Parathyroid adenoma (tissue), 2 donors: ENCODE results near the gene NNAT.

Experiments
- H2AFZ ChIP-seq: fragments of 300-600 bp; sonication (generic); one replicate; pipeline ENCODE4 v1.7.0; 2017; ENCODE audit warnings: antibody characterized with exemption, mild to moderate bottlenecking
- H3K27ac ChIP-seq: fragments of 300-600 bp; sonication (generic); one replicate; pipeline ENCODE4 v1.7.0; 2017
- H3K27me3 ChIP-seq: fragments of 300-600 bp; sonication (generic); one replicate; pipeline ENCODE4 v1.7.0; 2017; ENCODE audit warnings: low read length; ENCODE audit not compliant: control insufficient read depth, insufficient read depth
- H3K36me3 ChIP-seq: fragments of 300-600 bp; sonication (generic); one replicate; pipeline ENCODE4 v1.7.0; 2017; ENCODE audit warnings: low read length; ENCODE audit not compliant: control insufficient read depth, insufficient read depth
- H3K4me1 ChIP-seq: fragments of 300-600 bp; sonication (generic); one replicate; pipeline ENCODE4 v1.7.0; 2017; ENCODE audit warnings: control low read depth
- H3K4me2 ChIP-seq: fragments of 300-600 bp; sonication (generic); one replicate; pipeline ENCODE4 v1.7.0; 2017; ENCODE audit warnings: low read length
- H3K4me3 ChIP-seq: fragments of 300-600 bp; sonication (generic); one replicate; pipeline ENCODE4 v1.7.0; 2017; ENCODE audit warnings: low read depth, low read length
- H3K79me2 ChIP-seq: fragments of 300-600 bp; sonication (generic); one replicate; pipeline ENCODE4 v1.7.0; 2017; ENCODE audit warnings: control low read depth
- H3K9ac ChIP-seq: fragments of 300-600 bp; sonication (generic); one replicate; pipeline ENCODE4 v1.7.0; 2017; ENCODE audit warnings: mild to moderate bottlenecking
- H3K9me3 ChIP-seq: fragments of 300-600 bp; sonication (generic); one replicate; pipeline ENCODE4 v1.7.0; 2017; ENCODE audit warnings: low read length; ENCODE audit not compliant: control insufficient read depth
- TF ChIP-seq, protein P1 (sequence below): fragments of 300-600 bp; sonication (generic); IDR thresholded peaks from one replicate; pipeline ENCODE4 v1.7.0; 2017; ENCODE audit warnings: antibody characterized with exemption, mild to moderate bottlenecking
- donor health status: primary hyperparathyroidism.

NNAT gene

DNA sequence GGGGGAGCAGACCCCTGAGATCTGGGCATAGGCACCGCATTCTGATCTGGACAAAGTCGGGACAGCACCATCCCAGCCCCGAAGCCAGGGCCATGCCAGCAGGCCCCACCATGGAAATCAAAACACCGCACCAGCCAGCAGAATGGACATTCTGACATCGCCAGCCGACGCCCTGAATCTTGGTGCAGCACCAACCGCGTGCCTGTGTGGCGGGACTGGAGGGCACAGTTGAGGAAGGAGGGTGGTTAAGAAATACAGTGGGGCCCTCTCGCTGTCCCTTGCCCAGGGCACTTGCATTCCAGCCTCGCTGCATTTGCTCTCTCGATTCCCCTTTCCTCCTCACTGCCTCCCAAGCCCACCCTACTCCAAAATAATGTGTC, 2.0 kb downstream of the NNAT start:
- TF ChIP-seq, protein P1, sequence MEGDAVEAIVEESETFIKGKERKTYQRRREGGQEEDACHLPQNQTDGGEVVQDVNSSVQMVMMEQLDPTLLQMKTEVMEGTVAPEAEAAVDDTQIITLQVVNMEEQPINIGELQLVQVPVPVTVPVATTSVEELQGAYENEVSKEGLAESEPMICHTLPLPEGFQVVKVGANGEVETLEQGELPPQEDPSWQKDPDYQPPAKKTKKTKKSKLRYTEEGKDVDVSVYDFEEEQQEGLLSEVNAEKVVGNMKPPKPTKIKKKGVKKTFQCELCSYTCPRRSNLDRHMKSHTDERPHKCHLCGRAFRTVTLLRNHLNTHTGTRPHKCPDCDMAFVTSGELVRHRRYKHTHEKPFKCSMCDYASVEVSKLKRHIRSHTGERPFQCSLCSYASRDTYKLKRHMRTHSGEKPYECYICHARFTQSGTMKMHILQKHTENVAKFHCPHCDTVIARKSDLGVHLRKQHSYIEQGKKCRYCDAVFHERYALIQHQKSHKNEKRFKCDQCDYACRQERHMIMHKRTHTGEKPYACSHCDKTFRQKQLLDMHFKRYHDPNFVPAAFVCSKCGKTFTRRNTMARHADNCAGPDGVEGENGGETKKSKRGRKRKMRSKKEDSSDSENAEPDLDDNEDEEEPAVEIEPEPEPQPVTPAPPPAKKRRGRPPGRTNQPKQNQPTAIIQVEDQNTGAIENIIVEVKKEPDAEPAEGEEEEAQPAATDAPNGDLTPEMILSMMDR: no peak
- no peak overlapping the region for H3K9ac ChIP-seq
- H2AFZ ChIP-seq: no peak overlapping the region
- no peaks in the 10 kb centered on the region for H3K27me3 ChIP-seq
- peaks cover 18% of the 10 kb centered on the region for H3K4me1 ChIP-seq
- no peak overlapping the region for H3K4me2 ChIP-seq
- no peak overlapping the region for H3K4me3 ChIP-seq
- H3K9me3 ChIP-seq: no peaks in the 10 kb centered on the region
- peaks cover 69% of the 10 kb centered on the region for H3K79me2 ChIP-seq
- no peaks in the 10 kb centered on the region for H3K36me3 ChIP-seq
- H3K27ac ChIP-seq: no peak overlapping the region

DNA sequence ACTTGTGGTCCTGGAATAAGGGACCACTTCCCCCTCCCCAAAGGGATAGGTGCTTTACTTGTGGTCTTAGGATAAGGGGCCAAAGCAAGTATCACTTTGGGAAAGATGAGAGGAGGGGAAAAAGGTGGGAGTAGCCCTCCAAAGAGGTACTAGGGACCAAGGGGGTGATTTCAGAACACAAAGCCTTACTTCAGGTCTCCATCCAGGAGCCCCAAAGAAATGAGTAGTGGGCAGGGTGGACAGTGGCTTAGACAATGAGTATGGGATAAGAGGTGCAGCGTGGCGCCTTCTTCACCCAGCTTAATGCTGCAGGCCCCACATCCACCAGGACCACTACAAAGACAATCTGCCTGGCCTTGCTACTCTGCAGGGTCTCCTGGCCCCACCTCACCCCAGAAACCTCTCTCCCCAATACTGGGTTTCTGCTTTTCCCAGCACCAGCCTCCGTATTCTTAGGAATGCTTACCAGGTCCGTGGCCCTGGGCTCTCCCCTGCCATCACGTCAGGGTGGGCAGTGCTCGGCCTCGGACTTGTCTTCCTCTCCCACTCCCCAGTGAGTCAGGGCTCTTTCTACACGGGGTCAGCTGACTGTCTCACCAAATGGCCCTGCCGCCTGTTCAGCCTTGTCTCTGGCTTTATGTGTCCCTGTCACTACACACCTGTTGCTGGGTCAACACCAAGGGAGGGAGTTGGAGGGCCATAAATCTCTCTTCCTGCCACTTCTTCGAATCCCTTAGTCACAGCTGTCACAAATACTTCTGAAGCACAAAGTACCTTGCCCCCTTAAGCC, 3.1 kb downstream of the NNAT start:
- TF ChIP-seq, protein P1: no peak
- Histone ChIP-seq H3K27ac (no peak overlapping the region), H3K9ac (no peak overlapping the region), H3K36me3 (no peaks in the 10 kb centered on the region), H2AFZ (no peak overlapping the region), H3K27me3 (no peaks in the 10 kb centered on the region), H3K4me1 (peaks cover 18% of the 10 kb centered on the region), H3K9me3 (no peaks in the 10 kb centered on the region), H3K4me2 (no peak overlapping the region), H3K79me2 (peaks cover 65% of the 10 kb centered on the region), H3K4me3 (no peak overlapping the region)

DNA sequence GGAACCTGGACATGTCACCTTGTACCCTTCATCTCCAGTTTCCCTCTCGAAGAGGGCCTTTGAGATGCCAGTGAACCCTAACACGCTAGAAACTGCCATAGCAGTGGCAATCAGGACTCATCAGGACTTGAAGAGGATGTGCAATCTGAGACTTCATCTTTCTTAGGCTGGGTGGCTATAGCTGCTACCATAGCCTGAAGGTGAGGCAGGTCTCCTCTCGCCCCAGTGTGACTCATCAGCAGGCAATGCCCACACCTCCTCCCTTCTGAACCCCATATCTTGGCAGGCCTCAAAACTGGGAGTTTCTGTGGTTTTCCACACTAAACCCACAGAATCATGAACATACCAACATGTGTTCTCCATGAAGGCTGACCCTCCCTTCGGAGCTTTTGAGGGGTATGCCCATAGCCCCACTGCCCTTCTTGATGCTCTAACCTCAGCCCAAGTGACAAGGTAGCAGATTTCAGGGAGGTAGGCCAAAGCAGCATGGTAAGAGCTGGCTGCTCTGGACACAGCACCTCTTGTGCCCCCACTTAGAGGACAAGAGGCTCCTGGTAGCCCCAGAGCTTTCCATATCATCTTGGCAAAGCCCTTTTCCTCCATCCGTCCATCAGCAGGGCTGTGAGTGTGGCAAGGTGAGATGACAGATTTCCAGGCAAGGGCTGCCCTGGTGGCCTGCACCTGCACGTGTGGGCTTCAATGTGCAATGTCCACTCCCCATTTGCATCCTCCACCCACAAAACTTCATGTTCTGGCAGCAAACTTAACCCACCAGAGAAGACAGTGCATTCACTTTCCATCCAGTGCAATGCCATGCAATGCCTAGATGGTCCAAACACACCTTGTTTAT, 4.0 kb downstream of the NNAT start:
- Histone ChIP-seq H3K4me1 (peaks cover 18% of the 10 kb centered on the region), H2AFZ (no peak overlapping the region), H3K9me3 (no peaks in the 10 kb centered on the region), H3K36me3 (no peaks in the 10 kb centered on the region), H3K79me2 (peaks cover 62% of the 10 kb centered on the region), H3K27ac (no peak overlapping the region), H3K27me3 (no peaks in the 10 kb centered on the region), H3K9ac (no peak overlapping the region), H3K4me3 (no peak overlapping the region), H3K4me2 (no peak overlapping the region)
- TF ChIP-seq, protein P1: no peak

DNA sequence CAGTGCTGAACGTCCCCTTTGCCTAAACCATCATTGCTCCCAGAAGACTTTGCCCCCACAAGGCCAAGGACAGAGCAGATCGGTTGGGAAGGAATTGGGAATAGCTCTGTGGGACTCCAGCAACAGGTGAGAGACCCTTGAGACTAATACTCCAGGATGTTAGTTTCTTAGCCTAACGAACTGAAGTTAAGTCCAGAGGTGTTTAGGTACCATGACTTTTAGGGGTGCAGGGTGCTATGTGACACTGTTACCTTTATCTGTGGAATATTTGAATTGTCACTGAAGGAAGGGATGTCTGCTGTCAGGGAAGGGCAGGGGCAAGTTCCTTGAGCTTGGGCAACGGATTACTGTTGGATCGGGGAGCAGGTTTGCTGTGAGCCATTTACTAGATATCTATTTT, 4.8 kb downstream of the NNAT start:
- Histone ChIP-seq H2AFZ (no peak overlapping the region), H3K9me3 (no peaks in the 10 kb centered on the region), H3K4me1 (peaks cover 18% of the 10 kb centered on the region), H3K36me3 (no peaks in the 10 kb centered on the region), H3K4me2 (peak overlapping the region; percentile 29), H3K4me3 (no peak overlapping the region), H3K79me2 (peaks cover 56% of the 10 kb centered on the region), H3K27me3 (no peaks in the 10 kb centered on the region), H3K27ac (no peak overlapping the region), H3K9ac (no peak overlapping the region)
- TF ChIP-seq, protein P1: no peak
